ENCODE measurements around the gene CHL1.
A peak's percentile ranks its signal among the peaks of the same experiment; 100 is the strongest.

The CHL1 gene, protein sequence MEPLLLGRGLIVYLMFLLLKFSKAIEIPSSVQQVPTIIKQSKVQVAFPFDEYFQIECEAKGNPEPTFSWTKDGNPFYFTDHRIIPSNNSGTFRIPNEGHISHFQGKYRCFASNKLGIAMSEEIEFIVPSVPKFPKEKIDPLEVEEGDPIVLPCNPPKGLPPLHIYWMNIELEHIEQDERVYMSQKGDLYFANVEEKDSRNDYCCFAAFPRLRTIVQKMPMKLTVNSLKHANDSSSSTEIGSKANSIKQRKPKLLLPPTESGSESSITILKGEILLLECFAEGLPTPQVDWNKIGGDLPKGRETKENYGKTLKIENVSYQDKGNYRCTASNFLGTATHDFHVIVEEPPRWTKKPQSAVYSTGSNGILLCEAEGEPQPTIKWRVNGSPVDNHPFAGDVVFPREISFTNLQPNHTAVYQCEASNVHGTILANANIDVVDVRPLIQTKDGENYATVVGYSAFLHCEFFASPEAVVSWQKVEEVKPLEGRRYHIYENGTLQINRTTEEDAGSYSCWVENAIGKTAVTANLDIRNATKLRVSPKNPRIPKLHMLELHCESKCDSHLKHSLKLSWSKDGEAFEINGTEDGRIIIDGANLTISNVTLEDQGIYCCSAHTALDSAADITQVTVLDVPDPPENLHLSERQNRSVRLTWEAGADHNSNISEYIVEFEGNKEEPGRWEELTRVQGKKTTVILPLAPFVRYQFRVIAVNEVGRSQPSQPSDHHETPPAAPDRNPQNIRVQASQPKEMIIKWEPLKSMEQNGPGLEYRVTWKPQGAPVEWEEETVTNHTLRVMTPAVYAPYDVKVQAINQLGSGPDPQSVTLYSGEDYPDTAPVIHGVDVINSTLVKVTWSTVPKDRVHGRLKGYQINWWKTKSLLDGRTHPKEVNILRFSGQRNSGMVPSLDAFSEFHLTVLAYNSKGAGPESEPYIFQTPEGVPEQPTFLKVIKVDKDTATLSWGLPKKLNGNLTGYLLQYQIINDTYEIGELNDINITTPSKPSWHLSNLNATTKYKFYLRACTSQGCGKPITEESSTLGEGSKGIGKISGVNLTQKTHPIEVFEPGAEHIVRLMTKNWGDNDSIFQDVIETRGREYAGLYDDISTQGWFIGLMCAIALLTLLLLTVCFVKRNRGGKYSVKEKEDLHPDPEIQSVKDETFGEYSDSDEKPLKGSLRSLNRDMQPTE (N-terminal part only)

DNA sequence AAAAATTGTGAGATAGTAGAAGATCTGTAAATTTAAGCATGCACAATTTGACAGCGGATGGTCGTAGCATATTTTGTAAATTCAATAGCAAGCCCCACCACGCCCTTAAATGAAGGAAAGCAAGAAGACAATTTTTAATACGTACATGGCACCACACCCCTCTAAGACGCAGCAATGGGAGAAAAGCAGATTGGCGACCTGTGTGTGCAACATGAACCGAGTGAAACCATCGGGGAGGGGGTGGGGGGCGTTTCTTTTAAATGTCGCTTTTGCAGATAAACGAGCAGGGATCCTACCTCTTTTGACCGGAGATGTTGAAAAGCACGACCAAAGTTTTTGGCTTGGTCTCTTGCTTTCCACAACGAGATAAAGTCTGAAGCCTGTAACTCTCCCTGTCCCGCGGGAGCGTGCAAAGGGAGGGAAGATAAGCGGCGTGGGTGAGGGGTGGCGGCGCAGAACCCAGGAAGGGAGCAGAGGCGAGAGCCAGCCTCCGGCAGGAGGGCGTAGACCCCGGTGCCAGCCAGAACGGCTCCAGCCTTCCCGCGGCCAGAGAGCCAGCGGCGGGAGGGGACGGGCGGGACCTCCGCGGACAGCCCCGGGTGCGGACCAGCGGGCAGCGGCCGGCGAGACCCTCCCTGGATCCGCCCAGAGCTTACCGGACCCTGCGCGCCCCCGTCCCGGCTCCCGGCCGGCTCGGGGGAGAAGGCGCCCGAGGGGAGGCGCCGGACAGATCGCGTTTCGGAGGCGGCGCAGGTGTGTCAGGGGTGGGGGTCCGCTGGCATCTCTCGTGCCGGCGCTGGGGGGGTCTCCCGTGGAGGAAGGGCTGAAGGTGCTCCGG lies at the start of gene CHL1:
Gene CHL1, plus strand, starts transcription at position 453 of the 838 bp plus-strand sequence. CDS start 123,014 bp downstream, outside the sequence.
- no peak for DNase-seq

DNA sequence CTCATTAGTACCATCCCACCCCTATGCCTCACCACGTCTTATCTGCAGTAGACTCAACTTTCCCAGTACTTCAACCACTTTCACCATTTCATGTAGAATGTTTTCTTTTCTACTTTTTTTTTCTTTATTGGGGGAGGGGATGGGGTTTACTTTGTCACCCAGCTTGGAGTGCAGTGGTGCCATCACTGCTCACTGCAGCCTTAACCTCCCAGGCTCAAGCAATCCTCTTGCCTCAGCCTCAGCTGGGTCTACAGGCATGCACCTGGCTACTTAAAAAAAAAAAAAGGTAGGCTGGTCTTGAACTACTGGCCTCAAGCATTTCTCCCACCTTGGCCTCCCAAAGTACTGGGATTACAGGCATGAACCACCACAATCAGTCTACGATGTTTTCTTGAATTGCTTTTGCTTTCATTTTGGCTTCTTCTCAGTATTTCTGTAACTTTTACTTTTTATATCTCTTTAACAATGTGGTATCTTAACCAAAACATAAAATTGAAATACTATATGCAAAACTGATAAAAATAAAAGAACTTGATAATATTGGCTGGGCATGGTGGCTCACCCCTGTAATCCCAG lies 44.9 kb upstream of the CHL1 start:
- no peak for DNase-seq

DNA sequence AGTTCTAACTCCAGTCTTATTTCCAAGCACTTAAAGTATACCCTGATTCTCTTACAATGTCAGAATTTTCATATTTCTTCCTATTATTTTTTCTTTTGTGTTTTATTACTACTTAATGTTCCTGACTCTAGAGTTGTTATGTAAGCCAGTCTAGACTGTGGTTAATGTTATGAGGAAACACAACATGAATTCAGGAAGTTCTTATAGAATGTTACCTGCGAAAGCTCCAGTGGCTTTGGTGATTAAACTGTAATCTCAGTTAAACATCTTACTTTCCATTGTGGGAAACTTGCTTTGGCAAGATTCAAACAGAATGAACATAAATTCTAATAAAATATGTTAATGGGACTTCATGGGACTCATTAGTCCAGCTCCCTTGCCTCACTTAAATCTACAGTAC lies 36.6 kb upstream of the CHL1 start:
- peak; percentile 28 for DNase-seq

DNA sequence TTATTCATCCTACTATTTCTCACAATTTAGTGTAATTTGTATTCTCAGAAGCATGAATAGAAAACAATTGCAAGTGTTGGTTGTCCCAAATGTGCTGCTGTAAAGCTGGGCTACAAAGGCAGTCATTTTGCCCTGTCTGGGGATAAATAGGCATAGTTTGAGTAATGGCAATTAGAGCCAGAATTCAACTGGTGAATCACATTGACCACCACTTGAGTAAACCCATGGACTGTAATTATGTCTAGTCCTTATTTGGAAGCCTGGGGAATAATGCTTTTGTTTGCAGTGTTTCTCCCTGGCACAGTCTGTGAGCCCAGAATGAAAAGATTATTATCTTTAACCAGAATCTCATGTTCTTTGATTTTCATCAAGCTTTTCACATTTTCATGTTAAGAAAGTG lies 30.5 kb upstream of the CHL1 start:
- no peak for DNase-seq

DNA sequence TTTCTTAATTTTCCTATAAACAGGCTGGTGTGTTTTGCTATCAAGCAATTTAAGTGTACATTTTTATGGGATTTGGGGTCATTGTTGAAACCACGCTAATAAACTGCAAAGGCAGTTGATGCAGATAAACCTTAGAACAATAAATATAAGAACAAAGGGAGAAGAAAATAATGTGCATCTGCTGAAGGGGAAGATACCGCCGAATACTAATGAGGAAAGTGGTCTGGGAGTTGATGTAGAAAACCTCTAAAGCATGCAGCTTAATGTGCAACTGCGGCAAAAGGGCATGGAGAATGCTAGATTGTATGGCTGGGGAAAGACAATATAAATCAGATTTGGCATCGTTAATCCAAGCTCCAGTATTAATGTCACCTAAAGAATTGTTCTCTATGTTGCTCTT lies 29.8 kb upstream of the CHL1 start:
- no peak for DNase-seq

DNA sequence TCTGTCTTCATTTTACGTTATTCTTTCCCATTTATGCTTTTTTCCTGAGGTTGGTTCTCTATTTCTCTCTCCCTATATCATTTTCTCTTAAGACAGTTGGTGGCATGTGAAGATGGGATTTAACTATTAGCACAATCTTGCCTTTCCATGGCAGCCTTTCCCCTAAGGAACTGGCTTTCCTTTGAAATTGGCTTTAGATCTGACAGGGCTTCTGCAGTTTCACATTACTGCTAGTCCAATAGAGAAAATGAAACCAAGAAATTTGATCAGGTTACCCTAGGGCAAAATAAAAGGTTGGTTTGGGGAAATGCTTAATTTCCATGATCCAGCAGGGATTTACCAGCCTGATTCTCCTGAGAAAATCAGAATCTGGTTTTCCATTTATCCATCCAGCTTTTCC lies 22.7 kb upstream of the CHL1 start:
- no peak for DNase-seq

DNA sequence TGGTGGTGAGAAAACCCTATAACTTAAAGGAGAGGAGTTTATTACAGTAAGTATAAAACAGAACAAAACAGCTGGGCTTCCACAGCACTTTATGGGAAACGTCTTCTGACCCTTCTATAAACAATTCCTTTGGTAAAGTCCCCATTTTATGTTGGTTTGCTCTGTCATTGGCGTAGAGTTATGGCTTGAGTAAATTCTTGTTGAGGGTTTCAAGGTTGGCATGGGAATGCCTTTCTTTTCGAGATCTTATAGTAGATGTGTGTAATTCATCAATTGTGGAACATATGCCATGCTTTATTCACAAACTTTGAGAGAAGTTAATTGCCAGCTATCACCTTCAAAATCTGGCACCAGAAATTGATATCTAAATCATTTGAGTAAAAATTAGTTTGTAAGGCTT lies 11.6 kb upstream of the CHL1 start:
- DNase-seq = no peak

DNA sequence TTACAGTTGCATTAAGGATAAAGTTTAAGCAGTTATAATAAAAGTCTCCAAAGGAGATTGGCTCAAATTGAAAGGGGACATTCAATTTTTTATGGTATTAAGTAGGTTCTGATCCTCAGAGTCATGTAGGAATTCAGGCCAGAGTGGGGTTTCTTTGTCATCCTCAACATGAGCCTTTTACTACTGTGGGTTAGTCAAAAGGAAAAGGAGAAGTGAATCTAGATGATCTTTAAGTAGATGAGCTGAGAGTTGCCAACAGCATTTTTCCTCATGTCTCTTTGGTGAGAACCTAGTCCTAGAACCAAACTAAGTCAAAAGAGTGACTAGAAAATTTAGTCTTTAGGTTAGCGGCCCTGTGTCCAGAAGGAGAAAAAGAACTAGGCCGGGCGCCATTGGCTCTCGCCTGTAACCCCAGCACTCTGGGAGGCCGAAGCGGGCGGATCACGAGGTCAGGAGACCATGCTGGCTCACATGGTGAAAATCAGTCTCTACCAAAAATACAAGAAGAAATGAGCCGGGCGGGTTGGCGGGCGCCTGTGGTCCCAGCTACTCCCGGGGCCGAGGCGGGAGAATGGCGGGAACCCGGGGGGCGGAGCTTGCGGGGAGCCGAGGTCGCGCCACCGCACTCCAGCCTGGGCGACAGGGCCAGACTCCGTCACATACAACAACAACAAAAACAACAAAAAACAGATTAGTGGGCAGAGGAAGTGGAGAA lies 4.2 kb upstream of the CHL1 start:
- no peak for DNase-seq

DNA sequence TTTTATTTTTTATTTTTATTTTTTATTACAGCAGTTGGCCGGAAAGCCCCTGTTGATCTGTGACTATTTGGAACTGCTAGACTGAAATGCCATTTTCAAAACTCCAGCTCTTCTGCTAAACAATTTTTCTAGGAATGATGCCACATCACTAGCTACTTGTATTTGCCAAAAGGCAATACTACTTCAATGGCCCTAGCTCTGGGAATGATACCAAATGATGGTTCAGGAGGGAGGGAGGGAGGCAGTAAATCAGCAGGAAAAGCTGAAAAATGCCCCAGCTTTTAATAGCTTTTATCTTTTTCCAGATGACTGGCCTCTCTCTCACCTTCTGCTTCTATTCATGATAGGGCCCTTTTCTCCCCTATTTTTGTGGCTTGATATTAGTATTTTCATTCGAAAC lies 2.6 kb upstream of the CHL1 start:
- no peak for DNase-seq

DNA sequence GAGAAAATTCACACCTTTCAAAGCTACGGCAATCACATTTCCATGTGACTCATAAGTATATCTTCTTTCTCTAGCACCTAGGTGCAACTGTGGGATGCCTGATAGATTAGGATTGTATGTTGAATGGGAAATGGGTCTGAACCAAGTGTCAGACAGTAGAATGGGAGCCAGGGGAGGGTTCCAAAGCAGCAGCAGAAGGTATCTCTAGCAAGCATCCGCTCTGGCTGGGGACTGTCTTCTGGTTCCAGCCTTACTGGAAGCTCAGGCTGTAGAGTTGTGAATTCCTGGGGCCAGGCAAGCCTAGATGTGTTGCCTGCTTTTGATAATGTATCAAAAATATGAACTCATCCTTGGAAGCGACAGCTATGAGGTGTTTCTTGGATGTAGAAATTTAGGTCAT lies 2.1 kb upstream of the CHL1 start:
- DNase-seq = no peak

DNA sequence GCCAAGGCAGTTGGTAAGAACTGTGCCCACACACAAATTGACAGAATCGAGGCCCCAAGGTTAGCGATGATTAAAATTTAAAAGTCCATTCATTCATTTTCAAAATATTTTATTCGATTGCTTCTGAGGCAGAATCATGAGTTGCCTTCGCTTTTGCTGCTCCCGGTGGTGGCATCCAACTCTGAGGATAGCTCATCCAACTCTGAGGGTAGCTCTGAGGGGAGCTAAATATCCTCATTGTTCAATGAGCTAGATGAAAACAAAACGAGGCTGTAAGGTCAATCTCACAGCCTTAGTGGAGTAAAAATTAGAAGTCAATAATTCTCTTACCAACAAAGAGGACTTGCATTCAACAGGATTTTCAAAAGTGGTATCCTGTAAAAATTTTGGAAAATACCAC lies 897 bp upstream of the CHL1 start:
- no peak for DNase-seq

DNA sequence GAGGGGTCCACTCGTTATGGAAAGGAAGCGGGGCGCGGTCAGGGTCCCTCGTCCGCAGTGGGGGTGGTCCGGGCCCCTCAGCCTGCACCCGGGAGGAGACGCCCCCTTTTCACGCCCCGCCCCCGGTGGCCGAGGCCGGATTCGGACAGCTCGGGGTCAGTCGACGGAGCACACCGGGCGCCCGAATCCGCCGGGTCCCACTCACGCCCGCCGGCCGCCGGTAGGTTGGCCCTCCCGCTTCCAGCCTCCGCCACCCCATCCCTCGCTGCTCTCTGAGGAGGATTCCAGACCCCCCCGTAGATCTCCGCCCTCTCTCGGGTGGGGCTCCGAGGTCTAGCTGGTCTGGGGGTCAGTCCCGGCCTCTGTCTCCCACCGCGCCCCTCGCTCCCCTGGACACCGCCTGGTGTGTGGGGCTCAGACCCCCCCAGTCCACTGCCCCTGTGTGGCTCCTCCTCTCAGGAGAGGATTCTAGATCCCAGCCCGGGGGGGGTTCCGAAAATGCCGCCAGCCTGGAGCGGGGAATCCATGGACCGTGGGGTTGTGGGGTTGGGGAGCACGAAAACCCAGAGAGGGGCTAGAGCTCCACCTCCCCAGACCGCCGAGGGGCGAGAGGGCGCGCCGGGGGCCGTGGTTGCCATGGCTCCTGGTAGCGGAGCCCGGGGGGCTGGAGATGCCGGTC lies 725 bp downstream of the CHL1 start:
- no peak for DNase-seq

DNA sequence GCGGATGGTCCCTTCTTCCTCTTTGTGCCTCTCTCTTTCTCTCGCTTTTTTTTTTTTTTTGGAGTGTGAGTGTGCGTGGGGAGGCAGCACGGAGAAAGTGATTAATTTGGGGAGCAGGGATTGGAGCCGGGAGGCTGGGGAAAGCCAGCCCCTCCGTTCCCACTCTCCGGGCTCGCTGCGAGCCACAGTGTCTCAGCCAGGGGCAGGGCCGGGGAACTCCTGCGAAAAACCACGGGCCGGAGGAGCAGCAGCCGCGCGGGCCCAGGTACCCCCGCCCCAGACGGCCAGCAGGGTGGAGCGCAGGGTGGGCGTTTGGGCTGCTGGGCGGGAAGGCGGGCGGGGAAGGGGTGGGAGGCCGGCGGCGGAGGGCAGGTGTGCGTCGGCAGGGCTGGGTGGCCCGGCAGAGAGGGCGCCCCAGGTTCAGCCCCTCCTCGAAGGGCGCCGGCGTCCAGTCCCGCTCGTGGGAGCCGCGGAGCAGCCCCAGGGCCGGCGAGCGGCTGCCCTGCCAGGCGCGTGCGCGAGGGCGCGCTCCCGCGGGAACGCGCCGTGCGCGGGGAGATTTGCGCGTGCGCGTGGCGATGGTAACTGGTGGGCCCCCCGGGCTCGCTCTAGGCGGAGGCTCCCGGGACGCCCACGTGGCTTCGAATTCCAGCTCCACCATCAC lies 1.4 kb downstream of the CHL1 start:
- no peak for DNase-seq

DNA sequence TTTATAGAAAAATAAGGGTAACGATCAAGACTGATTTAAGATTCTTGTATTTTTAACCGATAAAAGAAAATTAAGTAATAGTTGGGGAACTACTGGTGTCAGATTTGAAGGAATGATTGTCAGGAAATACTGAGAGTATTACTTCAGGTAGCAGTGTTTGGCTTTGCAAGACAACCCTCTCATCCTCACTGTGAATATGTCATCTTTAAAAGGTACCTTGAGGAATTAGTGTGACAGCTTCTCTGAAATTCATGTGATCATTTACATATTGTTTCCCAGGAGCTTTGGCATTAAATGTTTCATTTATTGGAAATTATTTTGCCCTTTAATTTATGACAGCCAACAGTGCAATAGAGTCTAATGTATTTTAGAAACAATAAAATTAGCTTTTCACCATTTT lies 3.3 kb downstream of the CHL1 start:
- no peak for DNase-seq

DNA sequence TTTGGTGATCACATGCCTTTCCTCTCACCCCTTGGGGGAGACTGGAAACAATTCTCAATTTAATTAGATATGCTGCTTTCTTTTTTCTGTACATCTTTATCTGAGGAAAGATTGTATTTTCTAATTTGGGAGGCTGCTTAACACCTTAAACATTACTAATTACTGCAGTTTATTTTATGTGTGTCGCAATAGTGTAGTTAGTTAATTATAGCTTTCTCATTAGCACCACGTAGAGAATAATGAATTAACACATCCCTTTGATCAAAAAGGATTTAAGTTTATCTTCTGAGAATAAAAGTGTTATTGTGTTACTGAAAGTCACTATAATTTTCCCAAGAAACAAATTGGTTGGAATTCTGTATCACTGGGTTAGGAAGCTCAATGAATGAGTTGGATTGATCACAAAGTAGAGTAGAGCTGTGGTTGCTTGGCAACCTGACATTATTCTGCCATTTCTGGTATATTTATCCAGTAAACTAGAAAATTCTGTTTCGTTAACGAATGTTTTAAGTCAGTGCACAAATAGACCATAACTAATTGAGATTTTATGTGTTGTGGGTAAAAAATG lies 4.3 kb downstream of the CHL1 start:
- DNase-seq = no peak

DNA sequence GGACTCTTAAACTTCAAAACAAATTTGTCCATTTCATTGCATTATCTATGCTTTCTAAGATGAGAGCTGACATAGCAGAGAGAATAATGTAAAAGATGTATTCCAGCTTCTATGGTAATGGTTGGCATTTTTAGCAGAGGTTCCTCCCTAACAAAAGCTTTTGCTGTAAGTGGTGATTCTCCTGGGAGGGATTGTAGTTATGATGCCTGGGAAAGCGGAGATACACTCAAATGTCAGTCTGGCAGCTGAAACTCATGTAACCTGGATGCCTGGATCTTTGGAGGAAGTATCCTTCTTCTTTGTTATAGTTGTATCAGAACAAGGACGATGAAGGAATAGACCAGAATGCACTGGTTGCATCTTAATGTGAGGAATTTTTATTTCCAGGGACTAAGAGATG lies 7.5 kb downstream of the CHL1 start:
- DNase-seq = no peak

DNA sequence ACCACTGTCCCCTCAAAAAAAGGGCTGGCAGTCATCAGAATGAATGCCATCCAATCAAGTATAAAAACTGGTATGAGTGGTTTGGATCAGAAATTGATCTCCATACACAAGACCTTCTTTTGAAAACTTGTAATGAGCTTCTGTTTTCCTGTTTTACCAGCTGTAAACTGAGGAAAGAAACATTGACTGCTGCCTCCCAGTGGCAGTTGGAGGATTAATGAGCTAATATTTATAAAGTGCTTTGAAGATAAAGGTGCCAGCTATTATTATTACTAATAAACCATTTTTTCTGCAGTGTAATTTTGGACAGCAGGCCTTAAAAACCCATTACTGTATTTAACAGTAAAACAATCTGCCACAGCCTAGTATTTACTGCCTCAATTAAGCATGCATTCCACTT lies 11.4 kb downstream of the CHL1 start:
- DNase-seq = no peak

DNA sequence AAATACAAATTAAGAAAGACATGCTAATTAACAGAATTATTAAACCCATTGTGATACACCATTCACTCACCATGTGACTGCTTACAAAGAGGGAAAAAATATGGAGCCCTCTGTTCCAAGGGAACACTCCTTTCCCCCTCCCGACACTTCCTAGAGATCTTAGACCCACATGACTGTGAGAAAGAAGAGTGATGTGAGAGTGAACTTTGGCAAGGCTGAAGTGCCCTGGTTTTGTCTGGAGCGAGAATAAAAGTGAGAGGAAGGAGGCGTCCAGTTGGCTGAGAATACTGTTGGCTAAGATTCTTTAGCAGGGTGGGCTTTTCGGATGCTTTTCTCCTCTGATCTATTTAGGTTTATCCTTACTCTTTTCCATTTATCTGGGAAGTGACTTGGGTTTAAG lies 14.1 kb downstream of the CHL1 start:
- DNase-seq = no peak

DNA sequence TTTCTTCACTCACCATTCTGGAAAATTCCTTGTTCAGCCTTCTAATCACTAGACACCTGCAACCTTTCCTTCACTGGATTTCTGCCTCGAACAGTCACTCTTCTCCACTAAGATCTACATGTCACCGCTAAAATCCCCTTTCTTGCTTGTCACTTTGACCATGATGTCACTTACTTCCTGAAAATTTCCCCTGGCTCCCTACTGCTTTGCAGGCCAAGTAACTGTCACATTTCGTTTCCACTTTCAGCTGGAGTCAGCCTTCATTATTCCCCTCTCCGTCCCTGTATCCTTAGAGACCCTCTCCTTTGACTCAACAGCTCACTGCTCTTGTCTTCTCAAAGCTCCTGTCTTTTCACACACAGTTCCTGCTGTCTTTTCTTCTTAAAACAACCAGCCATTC lies 15.9 kb downstream of the CHL1 start:
- no peak for DNase-seq

All from GF-D8 (cell line).